GM10266 (cell line): ENCODE data around the gene GLI3.

Experiments
- DNase-seq: peaks from one replicate; pipeline ENCODE4 v3.0.0; 2012; ENCODE audit errors: extremely low spot score
- TF ChIP-seq, protein P1 (sequence below): IDR thresholded peaks from 2 replicates; pipeline ENCODE4 v1.5.1; 2012; ENCODE audit warnings: mild to moderate bottlenecking, low read depth; ENCODE audit not compliant: control insufficient read depth, insufficient read depth; ENCODE audit errors: missing control alignments

The GLI3 gene

DNA sequence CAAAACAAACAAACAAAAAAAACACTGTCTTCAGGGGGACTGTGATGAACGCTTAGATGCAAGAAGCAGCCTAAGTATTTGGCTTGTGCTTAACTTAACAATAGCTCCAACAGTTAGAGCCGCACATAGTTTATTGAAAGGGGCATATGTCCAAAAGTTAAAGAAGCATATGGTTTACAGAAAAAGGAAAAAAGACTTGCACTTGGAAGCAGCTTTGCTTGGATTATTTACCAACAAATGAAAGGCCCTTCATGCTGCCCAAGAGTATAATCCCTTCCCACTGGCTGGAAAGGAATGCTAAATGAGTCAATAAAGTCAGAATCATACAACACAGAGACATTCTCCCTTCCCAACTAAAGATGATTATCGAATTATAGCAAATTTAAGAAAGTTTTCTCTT lies 77.9 kb downstream of the GLI3 start:
- TF ChIP-seq, protein P1, sequence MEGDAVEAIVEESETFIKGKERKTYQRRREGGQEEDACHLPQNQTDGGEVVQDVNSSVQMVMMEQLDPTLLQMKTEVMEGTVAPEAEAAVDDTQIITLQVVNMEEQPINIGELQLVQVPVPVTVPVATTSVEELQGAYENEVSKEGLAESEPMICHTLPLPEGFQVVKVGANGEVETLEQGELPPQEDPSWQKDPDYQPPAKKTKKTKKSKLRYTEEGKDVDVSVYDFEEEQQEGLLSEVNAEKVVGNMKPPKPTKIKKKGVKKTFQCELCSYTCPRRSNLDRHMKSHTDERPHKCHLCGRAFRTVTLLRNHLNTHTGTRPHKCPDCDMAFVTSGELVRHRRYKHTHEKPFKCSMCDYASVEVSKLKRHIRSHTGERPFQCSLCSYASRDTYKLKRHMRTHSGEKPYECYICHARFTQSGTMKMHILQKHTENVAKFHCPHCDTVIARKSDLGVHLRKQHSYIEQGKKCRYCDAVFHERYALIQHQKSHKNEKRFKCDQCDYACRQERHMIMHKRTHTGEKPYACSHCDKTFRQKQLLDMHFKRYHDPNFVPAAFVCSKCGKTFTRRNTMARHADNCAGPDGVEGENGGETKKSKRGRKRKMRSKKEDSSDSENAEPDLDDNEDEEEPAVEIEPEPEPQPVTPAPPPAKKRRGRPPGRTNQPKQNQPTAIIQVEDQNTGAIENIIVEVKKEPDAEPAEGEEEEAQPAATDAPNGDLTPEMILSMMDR, result no peak
- no peak for DNase-seq

DNA sequence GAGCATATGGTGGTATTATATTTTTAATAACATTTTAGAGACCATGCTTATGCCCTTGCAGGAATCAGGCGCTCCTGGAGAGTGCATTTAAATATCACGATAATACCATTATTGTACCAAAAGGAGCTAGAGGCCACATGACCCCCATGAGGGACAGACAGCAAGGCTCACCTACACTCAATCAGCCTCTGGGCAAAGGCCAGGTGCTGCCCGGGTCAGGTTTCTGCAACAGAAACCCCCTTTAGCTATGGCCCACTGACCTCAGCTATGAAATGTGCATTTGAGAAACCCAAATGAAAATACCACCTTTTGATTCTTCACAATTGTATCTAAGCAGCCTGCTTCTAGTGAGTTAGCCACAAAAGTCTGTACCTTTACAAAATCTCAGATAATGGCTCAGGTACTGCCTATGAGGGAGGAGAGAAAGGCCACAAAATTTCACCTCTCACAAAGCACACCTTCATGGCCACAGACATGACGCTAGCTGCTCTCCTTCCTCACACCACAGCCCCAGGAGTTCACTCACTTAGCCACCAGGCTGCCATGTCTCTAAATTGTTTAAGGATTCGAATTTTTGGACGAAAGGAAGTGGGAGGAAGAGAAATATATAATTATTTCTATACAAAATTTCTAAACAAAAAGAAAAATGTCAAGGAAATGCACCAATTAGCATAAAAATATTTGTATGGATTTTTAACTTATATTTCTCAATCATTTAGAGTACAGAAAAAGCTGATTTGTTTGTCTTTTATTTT lies 79.9 kb downstream of the GLI3 start:
- DNase-seq, result no peak

DNA sequence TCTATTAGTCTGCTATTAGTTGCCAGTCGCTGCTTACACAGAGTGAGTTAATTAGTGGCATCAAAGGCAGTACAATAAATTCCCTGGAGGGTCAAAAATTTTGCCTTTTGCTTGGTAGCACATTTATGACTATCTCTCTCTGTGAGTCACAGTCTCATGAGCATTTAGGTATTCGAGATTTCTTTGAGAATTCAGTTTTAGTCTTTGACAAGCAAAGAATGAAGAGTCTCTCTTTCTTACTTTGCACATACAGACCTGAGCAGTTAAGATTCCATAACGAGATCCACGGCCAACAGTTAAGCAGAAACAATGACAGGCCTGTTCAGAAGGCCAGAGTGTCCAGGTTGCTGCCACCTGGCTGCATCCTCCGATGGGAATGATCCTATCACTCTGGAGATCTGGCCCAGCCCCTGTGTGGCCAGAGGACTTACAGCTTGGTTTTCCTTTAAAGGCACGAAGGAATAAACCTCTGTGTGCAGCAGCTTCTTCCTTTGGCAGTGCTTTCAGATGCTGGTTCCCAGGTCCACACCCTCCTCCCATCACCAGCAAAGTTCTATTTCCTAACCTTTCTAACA lies 80.6 kb downstream of the GLI3 start:
- TF ChIP-seq, protein P1, result no peak
- DNase-seq, result no peak

More for the DNA sequence above, 79.9 kb downstream of the GLI3 start:
- TF ChIP-seq, protein P1, result no peak

DNA sequence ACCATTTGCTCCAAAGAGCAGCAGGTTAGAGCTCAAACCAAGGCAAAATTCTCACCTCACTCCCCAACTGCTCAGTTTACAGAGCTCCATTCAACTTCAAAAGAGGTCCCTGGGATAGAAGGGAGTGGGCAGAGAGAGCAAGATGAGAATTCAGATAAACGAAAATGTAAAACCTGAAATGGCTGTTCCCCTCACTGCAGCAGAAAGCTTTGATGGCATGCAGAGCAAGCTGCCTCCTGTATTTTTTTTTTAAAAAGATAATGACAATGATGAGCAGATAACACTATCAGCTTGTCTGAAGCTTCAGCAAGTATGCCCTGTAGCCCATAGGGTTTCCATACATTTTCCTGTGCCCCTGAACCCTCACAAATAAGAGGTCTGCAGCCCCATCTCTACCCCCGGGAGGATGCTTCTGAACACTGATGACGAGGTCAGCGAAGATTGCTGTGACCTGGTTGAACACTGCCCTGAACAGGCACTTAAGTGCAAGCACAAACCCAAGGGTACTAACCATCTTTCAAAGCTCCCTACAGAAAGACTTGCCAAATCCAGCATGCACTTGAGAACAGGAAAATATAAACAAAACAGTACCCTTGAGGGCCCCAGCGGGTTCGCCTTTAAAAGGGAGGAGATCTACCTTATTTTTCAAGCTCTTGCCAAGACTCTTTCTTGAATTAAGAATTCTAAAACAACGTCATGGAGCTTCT lies 81.3 kb downstream of the GLI3 start:
- no peak for DNase-seq
- TF ChIP-seq, protein P1, result no peak

DNA sequence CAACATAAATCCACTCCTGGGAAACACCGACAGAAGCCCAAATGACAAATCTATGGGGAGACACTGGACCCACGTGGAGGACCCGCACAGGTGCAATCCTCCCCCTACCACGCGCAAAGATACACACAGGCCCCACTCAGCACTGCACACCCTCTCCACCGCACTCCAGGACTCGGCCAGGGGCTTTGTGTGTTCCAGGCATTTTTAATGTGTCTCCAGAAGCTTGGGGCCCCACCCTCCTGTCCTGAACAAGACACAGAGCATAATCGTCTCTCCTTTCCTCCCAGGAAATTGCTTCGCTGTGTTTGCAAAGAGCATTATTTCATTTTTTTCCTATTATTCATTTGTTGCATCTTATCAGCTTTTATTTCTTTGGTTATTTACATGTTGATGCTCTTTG lies 82.8 kb downstream of the GLI3 start:
- TF ChIP-seq, protein P1, result no peak
- DNase-seq, result no peak

DNA sequence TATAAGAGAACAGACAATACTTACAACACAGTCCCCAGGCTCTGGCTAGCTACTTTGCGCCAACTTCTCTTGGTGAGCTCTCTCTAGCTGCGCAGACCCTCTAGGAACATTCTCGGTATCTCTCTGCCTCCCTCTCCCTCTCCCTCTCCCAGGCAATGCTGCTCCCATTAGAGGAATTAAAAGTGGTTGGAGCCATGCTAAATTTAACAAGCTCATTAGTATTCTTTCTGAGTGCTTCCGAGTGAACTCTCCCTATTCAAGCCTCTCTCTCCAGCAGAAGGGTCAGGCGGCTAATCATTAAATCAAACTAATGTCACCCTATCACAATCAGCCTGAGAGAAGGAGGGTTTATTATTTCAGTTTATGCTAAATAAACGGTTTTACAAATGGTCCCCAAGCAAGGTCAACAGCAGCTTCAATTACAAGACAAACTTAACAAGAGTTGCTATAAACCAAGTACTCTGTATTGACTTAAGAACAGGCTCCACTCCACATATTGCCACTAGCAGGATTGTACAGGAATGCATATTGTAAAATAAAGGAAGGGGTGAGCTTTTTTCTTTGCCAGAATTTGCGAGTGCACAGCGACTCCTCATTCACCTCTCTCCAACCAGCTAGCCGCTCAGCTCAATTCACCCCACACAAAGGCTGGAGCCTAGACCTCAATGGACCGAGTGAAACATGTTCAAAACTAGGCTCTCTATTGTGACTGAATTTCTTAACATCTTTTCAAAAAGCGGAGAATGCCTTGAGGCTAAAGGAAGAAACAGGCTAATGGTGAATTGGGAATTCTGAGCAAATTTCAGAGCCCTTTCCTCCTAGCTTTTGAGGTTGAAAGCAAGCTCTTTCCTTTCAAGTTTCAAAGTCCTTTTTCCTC lies 84.4 kb downstream of the GLI3 start:
- TF ChIP-seq, protein P1, result no peak

More for the DNA sequence above, 84.4 kb downstream of the GLI3 start:
- no peak for DNase-seq
